Suprapubic skin (tissue), 4 donors: ENCODE measurements around the gene C16orf96. TPM values are rescaled to one million over a fixed set of nuclear protein-coding genes. Genes with fewer than 3 reads are reported as not detected.

Source experiments
- DNase-seq, 2 donors: peaks; one replicate each; pipeline ENCODE4 v3.0.0-alpha.2; 2019; ENCODE audit warnings: low spot score in 2 of 2
- H3K27ac ChIP-seq: fragments of 200-600 bp; sonication (generic); one replicate; pipeline ENCODE4 v1.5.1; 2019
- H3K27me3 ChIP-seq: fragments of 200-600 bp; sonication (generic); one replicate; pipeline ENCODE4 v1.5.1; 2019
- H3K36me3 ChIP-seq: fragments of 200-600 bp; sonication (generic); one replicate; pipeline ENCODE4 v1.5.1; 2019
- H3K4me1 ChIP-seq: fragments of 200-600 bp; sonication (generic); one replicate; pipeline ENCODE4 v1.5.1; 2019
- H3K4me3 ChIP-seq: fragments of 200-600 bp; sonication (generic); one replicate; pipeline ENCODE4 v1.5.1; 2019; ENCODE audit warnings: mild to moderate bottlenecking
- H3K9me3 ChIP-seq: fragments of 200-600 bp; sonication (generic); one replicate; pipeline ENCODE4 v1.5.1; 2019
- EP300 ChIP-seq: sonication (generic); formaldehyde crosslinking; IDR thresholded peaks from one replicate; pipeline ENCODE4 v1.6.1; 2017; ENCODE audit warnings: antibody characterized with exemption
- POLR2A ChIP-seq, 2 donors: fragments of 450-650 bp; IDR thresholded peaks; one replicate each; pipeline ENCODE4 v1.6.1; 2017; ENCODE audit warnings: antibody characterized with exemption in 2 of 2, mild to moderate bottlenecking in 2 of 2, moderate library complexity in 2 of 2
- POLR2AphosphoS5 ChIP-seq, 3 donors: sonication (generic); formaldehyde crosslinking; IDR thresholded peaks; one replicate each; pipeline ENCODE4 v1.6.1; 2017; ENCODE audit warnings: antibody characterized with exemption in 3 of 3
- WGBS: methylation state at CpG from one replicate; pipeline ENCODE4 v1.1.5; 2018; 5-methylcytosine and 5-hydroxymethylcytosine counted together
- total RNA-seq, 4 donors: library from RNA; depleted of rRNA; stranded (reverse); fragments of >200 nt; gene quantifications; one replicate each; pipeline ENCODE4 v1.1.0, GENCODE V29; 2016
- TF ChIP-seq, protein P1 (sequence below), 2 donors: fragments of 200-600 bp in 1 of 2; fragments of 450-650 bp in 1 of 2; sonication (generic) in 1 of 2; IDR thresholded peaks; one replicate each; pipeline ENCODE4 v1.5.1; 2016 to 2019; ENCODE audit warnings: antibody characterized with exemption in 2 of 2, mild to moderate bottlenecking in 1 of 2, moderate library complexity in 1 of 2

The C16orf96 gene
- total RNA-seq, 4 donors from 2014 or later = 0.15 to 1.2 (median 0.33) TPM

GRCh38 chr16:4588386-4588785 lies 32.2 kb downstream of the C16orf96 start:
- Histone ChIP-seq H3K9me3 (no peaks in the 10 kb centered on the region), H3K36me3 (no peaks in the 10 kb centered on the region), H3K27me3 (no peaks in the 10 kb centered on the region), H3K27ac (no peak overlapping the region), H3K4me3 (no peak overlapping the region), H3K4me1 (peaks cover 10% of the 10 kb centered on the region)
- TF ChIP-seq POLR2A (IDR thresholded peaks at IDR 0.05) (no peak), POLR2AphosphoS5 (IDR thresholded peaks at IDR 0.05) (no peak), EP300 (no peak)
- TF ChIP-seq, protein P1, sequence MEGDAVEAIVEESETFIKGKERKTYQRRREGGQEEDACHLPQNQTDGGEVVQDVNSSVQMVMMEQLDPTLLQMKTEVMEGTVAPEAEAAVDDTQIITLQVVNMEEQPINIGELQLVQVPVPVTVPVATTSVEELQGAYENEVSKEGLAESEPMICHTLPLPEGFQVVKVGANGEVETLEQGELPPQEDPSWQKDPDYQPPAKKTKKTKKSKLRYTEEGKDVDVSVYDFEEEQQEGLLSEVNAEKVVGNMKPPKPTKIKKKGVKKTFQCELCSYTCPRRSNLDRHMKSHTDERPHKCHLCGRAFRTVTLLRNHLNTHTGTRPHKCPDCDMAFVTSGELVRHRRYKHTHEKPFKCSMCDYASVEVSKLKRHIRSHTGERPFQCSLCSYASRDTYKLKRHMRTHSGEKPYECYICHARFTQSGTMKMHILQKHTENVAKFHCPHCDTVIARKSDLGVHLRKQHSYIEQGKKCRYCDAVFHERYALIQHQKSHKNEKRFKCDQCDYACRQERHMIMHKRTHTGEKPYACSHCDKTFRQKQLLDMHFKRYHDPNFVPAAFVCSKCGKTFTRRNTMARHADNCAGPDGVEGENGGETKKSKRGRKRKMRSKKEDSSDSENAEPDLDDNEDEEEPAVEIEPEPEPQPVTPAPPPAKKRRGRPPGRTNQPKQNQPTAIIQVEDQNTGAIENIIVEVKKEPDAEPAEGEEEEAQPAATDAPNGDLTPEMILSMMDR (IDR thresholded peaks at IDR 0.05) = no peak
- DNase-seq = no peak
- 89% methylated on average over 2 of the region's 2 CpGs for WGBS

GRCh38 chr16:4588961-4589360 lies 32.8 kb downstream of the C16orf96 start:
- no peak for TF ChIP-seq POLR2AphosphoS5 (IDR thresholded peaks at IDR 0.05)
- TF ChIP-seq POLR2A (IDR thresholded peaks at IDR 0.05) = no peak
- TF ChIP-seq, protein P1 (IDR thresholded peaks at IDR 0.05) = no peak
- TF ChIP-seq EP300 = no peak
- Histone ChIP-seq H3K36me3 (no peaks in the 10 kb centered on the region), H3K27me3 (no peaks in the 10 kb centered on the region)

DNA sequence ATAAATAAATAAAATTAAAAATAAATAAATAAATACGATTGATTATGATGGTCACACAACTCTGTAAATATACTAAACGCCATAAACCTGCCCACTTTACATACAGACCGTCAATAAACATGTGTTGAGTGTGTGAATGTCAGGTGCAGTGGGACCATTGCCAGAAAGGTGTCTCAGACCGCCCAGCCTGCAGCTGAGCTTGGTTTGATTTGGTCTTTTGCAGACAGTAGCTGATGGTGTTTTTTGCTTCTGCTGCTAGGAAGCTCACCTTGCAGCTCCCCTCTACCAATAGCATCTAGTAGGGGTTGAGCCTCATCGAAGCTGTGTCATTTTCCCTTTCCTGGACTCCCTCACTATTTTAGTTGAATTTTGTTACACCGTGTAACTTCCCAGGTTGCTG lies 35.1 kb downstream of the C16orf96 start:
- TF ChIP-seq, protein P1 (IDR thresholded peaks at IDR 0.05) = no peak
- TF ChIP-seq EP300 (no peak), POLR2AphosphoS5 (IDR thresholded peaks at IDR 0.05) (no peak), POLR2A (IDR thresholded peaks at IDR 0.05) (no peak)
- Histone ChIP-seq H3K9me3 (no peaks in the 10 kb centered on the region), H3K4me1 (no peaks in the 10 kb centered on the region), H3K27me3 (no peaks in the 10 kb centered on the region), H3K36me3 (no peaks in the 10 kb centered on the region), H3K27ac (no peak overlapping the region), H3K4me3 (no peak overlapping the region)
- DNase-seq = no peak
- WGBS = 77% methylated on average over 6 of the region's 6 CpGs

More at GRCh38 chr16:4588961-4589360, 32.8 kb downstream of the C16orf96 start:
- no peak for DNase-seq
- Histone ChIP-seq H3K4me1 (peaks cover 10% of the 10 kb centered on the region), H3K27ac (no peak overlapping the region), H3K4me3 (no peak overlapping the region), H3K9me3 (no peaks in the 10 kb centered on the region)
- WGBS = 94% methylated on average over 4 of the region's 6 CpGs

GRCh38 chr16:4591706-4592470 lies 35.7 kb downstream of the C16orf96 start:
- no peaks in the 10 kb centered on the region for H3K27me3 ChIP-seq
- peaks cover under 1% of the 10 kb centered on the region for H3K4me1 ChIP-seq
- TF ChIP-seq POLR2A (IDR thresholded peaks at IDR 0.05) = no peak
- TF ChIP-seq, protein P1 (IDR thresholded peaks at IDR 0.05) = no peak
- TF ChIP-seq POLR2AphosphoS5 (IDR thresholded peaks at IDR 0.05) = no peak
- TF ChIP-seq EP300 = no peak
- H3K27ac ChIP-seq = no peak overlapping the region
- H3K36me3 ChIP-seq = no peaks in the 10 kb centered on the region
- no peak for DNase-seq
- WGBS = 73% methylated on average over 11 of the region's 17 CpGs
- no peak overlapping the region for H3K4me3 ChIP-seq
- no peaks in the 10 kb centered on the region for H3K9me3 ChIP-seq

- DNase-seq = no peak
- Histone ChIP-seq H3K4me1 (peaks cover 5% of the 10 kb centered on the region), H3K4me3 (no peak overlapping the region), H3K9me3 (no peaks in the 10 kb centered on the region), H3K36me3 (no peaks in the 10 kb centered on the region), H3K27ac (no peak overlapping the region), H3K27me3 (no peaks in the 10 kb centered on the region)
- TF ChIP-seq EP300 (no peak), POLR2A (IDR thresholded peaks at IDR 0.05) (no peak), POLR2AphosphoS5 (IDR thresholded peaks at IDR 0.05) (no peak)
- TF ChIP-seq, protein P1 (IDR thresholded peaks at IDR 0.05) = no peak
- WGBS = 82% methylated on average over 11 of the region's 16 CpGs
These were observed 36.9 kb downstream of the C16orf96 start for GRCh38 chr16:4593086-4593485.
